Choroid plexus epithelial cell (primary cell): ENCODE data around the gene RARA.

Experiments used
- DNase-seq: peaks from one replicate; pipeline ENCODE4 v3.0.0-alpha.2; 2010; ENCODE audit warnings: low read depth
- H3K4me3 ChIP-seq: 2 replicates; pipeline ENCODE4 v1.5.1; 2011; ENCODE audit warnings: low read depth, mild to moderate bottlenecking, control low read depth, low read length, moderate library complexity
- CTCF ChIP-seq: conservative IDR thresholded peaks from 2 replicates; pipeline ENCODE4 v1.5.1; 2011; ENCODE audit warnings: low read depth, mild to moderate bottlenecking, control low read depth, inconsistent platforms, low read length, moderate library complexity

The RARA gene

GRCh38 chr17:40326014-40326831 lies 17.2 kb downstream of the RARA start:
- DNase-seq, result no peak
- no peak for TF ChIP-seq CTCF
- no peak overlapping the region for H3K4me3 ChIP-seq

DNA sequence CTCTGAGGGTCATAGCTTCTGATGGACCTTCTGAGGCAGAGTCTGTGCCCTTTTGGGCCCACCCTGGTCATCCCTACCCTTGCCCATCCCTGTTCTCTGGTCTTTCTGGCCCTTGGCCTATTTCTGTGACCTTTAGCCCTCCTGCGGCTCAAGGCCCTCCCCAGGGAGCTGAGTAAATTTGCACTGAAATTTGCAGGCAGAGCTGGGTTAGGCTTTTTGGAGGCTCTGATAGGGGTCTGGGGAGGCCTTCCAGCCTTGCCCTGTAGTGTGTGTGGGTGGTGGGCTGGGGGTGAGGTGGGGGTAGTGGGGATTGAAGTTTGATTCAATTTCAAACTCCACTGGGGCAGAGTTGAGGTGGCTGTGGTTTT lies 17.8 kb downstream of the RARA start:
- TF ChIP-seq CTCF, result no peak
- no peak overlapping the region for H3K4me3 ChIP-seq
- no peak for DNase-seq

GRCh38 chr17:40327244-40327729 lies 18.3 kb downstream of the RARA start:
- TF ChIP-seq CTCF, result no peak
- no peak for DNase-seq
- no peak overlapping the region for H3K4me3 ChIP-seq

GRCh38 chr17:40327735-40328385 lies 18.9 kb downstream of the RARA start:
- TF ChIP-seq CTCF, result no peak
- H3K4me3 ChIP-seq, result no peak overlapping the region
- no peak for DNase-seq

DNA sequence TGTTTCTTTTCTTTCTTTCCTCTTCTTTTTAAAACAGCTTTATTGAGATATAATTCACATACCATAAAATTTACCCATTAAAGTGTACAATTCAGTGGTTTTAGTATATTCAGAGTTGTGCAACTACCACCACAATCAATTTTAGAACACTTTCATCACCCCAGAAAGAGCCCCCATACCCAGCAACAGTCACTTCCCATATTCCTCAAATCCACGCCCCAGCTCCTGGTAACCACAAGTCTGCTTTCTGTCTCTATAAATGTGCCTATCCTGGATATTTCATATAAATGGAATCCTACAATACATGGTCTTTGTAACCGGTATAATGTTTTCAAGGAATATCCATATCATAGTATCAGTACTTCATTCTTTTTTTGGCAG lies 19.4 kb downstream of the RARA start:
- DNase-seq, result no peak
- TF ChIP-seq CTCF, result no peak
- no peak overlapping the region for H3K4me3 ChIP-seq

GRCh38 chr17:40329839-40330794 lies 21.1 kb downstream of the RARA start:
- DNase-seq, result no peak
- no peak for TF ChIP-seq CTCF
- H3K4me3 ChIP-seq, result no peak overlapping the region
